Measurements from ENCODE around the gene TOLLIP.
"Not testable (repeated sequence)": the region's sequence is repeated elsewhere in the genome, so short reads cannot be mapped to it uniquely, and the experiment has no call there.

TOLLIP gene

DNA sequence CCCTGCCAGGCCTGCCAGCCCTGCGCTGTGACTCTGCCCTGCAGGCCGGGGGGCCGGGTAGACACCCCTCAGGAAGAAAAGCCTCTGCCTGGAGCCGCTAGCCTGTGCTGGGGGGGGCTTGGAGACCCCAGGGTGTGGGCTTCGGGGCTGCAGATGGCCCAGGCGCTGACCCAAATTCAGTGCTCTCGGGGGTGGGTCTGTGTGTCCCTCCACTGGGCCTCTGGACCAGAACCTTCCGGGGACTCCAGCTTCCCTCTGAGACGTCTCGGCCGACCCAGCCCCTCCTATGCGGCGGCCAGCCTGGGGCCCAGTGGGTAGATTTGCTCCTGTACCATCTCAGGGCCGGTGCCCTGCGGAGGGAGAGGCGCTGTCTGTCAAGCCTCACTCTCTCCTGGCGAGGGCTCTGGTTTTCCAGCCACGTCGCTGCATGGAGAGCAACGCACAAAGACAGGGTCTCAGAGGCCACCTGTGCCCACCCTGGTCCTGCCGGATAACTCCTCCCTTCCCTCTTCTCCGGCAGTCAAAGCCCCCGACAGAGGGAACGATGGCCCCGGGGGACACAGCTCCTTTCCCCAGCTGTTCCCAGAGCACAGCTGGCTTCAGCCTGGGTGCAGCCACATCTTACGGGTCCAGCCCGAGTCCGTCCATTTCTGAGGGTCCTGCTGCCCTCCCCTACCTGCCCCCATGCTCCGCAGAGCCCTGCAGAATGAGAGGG lies 40.1 kb upstream of the TOLLIP start:
- FAIRE-seq = no peak
- DNase-seq (ENCODE audit: insufficient read length) = no peak
- no peak for TF ChIP-seq TAF1 (IDR thresholded peaks at IDR 0.05; ENCODE audit: borderline replicate concordance, low read depth, low read length)

- TF ChIP-seq TAF1 (IDR thresholded peaks at IDR 0.05; ENCODE audit: borderline replicate concordance, low read depth, low read length) = no peak
- TF ChIP-seq POLR2AphosphoS5 (IDR thresholded peaks at IDR 0.05; ENCODE audit: low read depth, low read length) = no peak
- no peak for TF ChIP-seq POLR2A (IDR thresholded peaks at IDR 0.05; ENCODE audit: low read depth, low read length)
- no peak for DNase-seq (ENCODE audit: insufficient read length)
- no peak for FAIRE-seq
These were observed 39.4 kb upstream of the TOLLIP start for GRCh38 chr11:1348796-1349326.

- FAIRE-seq = no peak
These were observed 38.8 kb upstream of the TOLLIP start for GRCh38 chr11:1348146-1348795.

DNA sequence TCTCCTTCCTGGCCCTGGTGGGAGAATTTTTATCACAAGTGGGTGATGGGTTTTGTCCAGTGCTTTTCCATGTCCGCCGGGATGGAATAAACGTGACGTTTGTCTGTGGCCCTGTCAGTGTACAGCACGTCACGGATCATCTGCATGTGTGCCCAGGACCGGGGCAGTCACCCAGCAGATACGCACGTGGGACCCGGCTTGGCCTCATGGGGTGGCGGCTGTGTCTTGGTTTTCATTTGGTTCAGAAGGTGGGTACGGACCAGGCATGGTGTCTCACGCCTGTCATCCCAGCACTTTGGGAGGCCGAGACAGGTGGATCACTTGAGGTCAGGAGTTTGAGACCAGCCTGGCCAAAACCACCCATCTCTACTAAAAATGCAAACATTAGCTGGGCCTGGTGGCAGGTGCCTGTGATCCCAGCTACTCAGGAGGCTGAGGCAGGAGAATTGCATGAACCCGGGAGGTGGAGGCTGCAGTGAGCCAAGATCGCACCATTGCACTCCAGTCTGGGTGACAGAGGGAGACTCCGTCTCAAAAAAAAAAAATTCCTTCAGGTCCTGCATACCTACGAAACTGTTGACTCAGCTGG lies 38.1 kb upstream of the TOLLIP start:
- not testable (repeated sequence) for DNase-seq (ENCODE audit: insufficient read length); FAIRE-seq

More at GRCh38 chr11:1348146-1348795, 38.8 kb upstream of the TOLLIP start:
- no peak for DNase-seq (ENCODE audit: insufficient read length)
- TF ChIP-seq POLR2AphosphoS5 (IDR thresholded peaks at IDR 0.05; ENCODE audit: low read depth, low read length) = no peak
- TF ChIP-seq POLR2A (IDR thresholded peaks at IDR 0.05; ENCODE audit: low read depth, low read length) = no peak
- no peak for TF ChIP-seq TAF1 (IDR thresholded peaks at IDR 0.05; ENCODE audit: borderline replicate concordance, low read depth, low read length)

DNA sequence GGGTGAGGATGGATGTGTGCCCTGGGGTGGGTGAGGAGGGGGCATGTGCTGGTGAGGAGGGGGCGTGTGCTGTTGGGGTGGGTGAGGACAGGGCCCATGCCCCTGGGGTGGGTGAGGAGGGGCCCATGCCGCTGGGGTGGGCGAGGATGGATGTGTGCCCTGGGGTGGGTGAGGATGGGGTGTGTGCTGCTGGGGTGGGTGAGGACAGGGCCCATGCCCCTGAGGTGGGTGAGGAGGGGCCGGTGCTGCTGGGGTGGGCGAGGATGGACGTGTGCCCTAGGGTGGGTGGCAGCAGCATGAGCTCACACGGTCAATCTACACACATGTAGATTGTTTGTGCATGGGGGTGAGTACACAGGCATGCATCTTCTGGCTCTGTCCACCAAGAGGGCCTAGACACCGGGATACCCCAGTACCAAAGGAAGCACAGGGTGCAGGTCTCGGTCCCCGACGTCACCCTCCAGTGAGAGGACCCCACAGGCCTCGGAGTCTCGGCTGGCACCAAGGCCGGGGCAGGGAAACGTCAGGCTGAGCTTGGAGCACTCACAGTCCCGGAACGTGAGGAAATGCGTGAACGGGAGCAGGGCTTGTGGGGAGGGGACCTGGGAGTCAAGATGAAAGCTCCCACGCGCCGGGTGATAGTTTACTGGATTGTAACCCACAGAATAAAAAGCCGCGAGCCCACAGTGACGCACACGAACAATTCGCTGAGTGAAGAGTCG lies 37.4 kb upstream of the TOLLIP start:
- FAIRE-seq (no peak), DNase-seq (ENCODE audit: insufficient read length) (no peak)
- no peak for TF ChIP-seq POLR2A (IDR thresholded peaks at IDR 0.05; ENCODE audit: low read depth, low read length)
- TF ChIP-seq POLR2AphosphoS5 (IDR thresholded peaks at IDR 0.05; ENCODE audit: low read depth, low read length) = no peak
- no peak for TF ChIP-seq TAF1 (IDR thresholded peaks at IDR 0.05; ENCODE audit: borderline replicate concordance, low read depth, low read length)

GRCh38 chr11:1345737-1346513 lies 36.5 kb upstream of the TOLLIP start:
- no peak for FAIRE-seq
- no peak for DNase-seq (ENCODE audit: insufficient read length)

DNA sequence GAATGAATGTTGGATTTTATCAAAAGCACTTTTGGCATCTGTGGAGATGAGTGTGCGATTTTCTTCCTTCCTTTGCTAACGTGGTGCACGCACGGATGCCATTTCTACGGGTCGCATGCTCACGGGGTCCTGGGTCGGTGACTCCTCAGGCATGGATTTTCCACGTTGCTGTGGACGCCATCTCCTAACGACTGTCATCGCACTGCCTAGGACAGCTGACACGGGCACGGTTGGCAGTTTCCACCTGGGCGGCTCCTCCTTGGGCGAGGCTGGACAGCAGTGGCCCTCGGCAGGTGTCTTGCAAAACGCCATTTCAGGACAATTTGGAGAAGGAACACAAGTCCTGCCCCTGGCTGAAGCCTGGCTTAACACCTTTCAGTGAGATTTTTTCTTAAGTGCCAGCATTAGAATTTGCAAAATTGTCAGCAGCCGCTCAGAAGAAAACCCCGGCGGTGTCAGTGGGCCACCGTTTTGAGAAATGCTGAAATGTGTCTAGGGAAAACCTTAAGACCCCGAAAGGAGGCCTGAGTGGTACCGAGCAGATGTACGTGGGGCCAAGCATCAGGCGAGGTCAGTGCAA lies 34.7 kb upstream of the TOLLIP start:
- TF ChIP-seq POLR2AphosphoS5 (IDR thresholded peaks at IDR 0.05; ENCODE audit: low read depth, low read length) (no peak), POLR2A (IDR thresholded peaks at IDR 0.05; ENCODE audit: low read depth, low read length) (no peak), TAF1 (IDR thresholded peaks at IDR 0.05; ENCODE audit: borderline replicate concordance, low read depth, low read length) (no peak)
- FAIRE-seq (no peak), DNase-seq (ENCODE audit: insufficient read length) (no peak)

More at GRCh38 chr11:1345737-1346513, 36.5 kb upstream of the TOLLIP start:
- TF ChIP-seq POLR2A (IDR thresholded peaks at IDR 0.05; ENCODE audit: low read depth, low read length) (no peak), TAF1 (IDR thresholded peaks at IDR 0.05; ENCODE audit: borderline replicate concordance, low read depth, low read length) (no peak), POLR2AphosphoS5 (IDR thresholded peaks at IDR 0.05; ENCODE audit: low read depth, low read length) (no peak)

- TF ChIP-seq POLR2A (IDR thresholded peaks at IDR 0.05; ENCODE audit: low read depth, low read length) (no peak), TAF1 (IDR thresholded peaks at IDR 0.05; ENCODE audit: borderline replicate concordance, low read depth, low read length) (no peak), POLR2AphosphoS5 (IDR thresholded peaks at IDR 0.05; ENCODE audit: low read depth, low read length) (no peak)
- DNase-seq (ENCODE audit: insufficient read length) = no peak
- FAIRE-seq = no peak
These were observed 34.1 kb upstream of the TOLLIP start for GRCh38 chr11:1343391-1344055.

DNA sequence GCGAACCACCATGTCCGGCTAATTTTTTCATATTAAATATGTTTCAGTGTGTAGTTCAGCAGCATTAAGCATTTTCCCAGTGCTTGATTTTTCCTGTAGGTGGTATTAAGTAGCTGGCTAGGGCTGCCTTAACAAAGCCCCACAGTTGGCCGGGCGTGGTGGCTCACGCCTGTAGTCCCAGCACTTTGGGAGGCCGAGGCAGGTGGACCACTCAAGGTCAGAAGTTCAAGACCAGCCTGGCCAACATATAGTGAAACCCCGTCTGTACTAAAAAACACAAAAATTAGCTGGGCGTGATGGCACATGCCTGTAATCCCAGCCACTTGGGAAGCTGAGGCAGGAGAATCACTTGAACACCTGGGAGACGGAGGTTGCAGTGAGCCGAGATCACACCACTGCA lies 33.5 kb upstream of the TOLLIP start:
- no peak for DNase-seq (ENCODE audit: insufficient read length)
- TF ChIP-seq POLR2AphosphoS5 (IDR thresholded peaks at IDR 0.05; ENCODE audit: low read depth, low read length) (no peak), POLR2A (IDR thresholded peaks at IDR 0.05; ENCODE audit: low read depth, low read length) (no peak), TAF1 (IDR thresholded peaks at IDR 0.05; ENCODE audit: borderline replicate concordance, low read depth, low read length) (no peak)
- FAIRE-seq = no peak

DNA sequence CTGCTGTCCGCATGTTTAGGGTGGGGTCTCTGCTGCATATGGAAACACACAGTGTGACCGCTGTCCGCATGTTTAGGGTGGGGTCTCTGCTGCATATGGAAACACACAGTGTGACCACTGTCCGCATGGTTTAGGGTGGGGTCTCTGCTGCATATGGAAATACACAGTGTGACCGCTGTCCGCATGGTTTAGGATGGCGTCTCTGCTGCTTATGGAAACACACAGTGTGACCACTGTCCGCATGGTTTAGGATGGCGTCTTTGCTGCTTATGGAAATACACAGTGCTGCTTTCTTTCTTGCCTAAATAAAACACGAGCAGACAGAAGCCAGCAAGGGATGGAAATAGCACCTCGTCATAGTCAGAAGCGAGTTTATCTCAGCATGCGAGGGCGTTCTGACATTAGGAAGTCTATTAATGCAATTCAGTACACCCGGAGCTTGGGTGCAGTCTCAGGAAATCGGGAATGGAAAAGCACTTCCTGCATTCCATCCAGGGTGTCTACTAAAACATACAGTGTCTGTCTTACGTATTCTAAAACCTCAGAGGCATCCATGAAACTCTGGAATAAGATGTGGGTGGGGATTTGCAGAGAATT lies 32.6 kb upstream of the TOLLIP start:
- TF ChIP-seq TAF1 (IDR thresholded peaks at IDR 0.05; ENCODE audit: borderline replicate concordance, low read depth, low read length) (no peak), POLR2AphosphoS5 (IDR thresholded peaks at IDR 0.05; ENCODE audit: low read depth, low read length) (no peak), POLR2A (IDR thresholded peaks at IDR 0.05; ENCODE audit: low read depth, low read length) (no peak)
- no peak for DNase-seq (ENCODE audit: insufficient read length)
- FAIRE-seq = no peak

- FAIRE-seq = not testable (repeated sequence)
These were observed 31.8 kb upstream of the TOLLIP start for GRCh38 chr11:1341226-1341625.

More at GRCh38 chr11:1341226-1341625, 31.8 kb upstream of the TOLLIP start:
- not testable (repeated sequence) for DNase-seq (ENCODE audit: insufficient read length)
